Stimulated activated CD4-positive, alpha-beta T cell treated with anti-CD3 and anti-CD28 coated beads, Interleukin-15, amount 100 ng/mL, for 48 hours (primary cell): ENCODE measurements around the gene SSPN.

Source experiments
- DNase-seq, 2 donors: peaks; one replicate each; pipeline ENCODE4 v3.0.0-alpha.2; 2020; ENCODE audit warnings: low read depth in 2 of 2

The SSPN gene

DNA sequence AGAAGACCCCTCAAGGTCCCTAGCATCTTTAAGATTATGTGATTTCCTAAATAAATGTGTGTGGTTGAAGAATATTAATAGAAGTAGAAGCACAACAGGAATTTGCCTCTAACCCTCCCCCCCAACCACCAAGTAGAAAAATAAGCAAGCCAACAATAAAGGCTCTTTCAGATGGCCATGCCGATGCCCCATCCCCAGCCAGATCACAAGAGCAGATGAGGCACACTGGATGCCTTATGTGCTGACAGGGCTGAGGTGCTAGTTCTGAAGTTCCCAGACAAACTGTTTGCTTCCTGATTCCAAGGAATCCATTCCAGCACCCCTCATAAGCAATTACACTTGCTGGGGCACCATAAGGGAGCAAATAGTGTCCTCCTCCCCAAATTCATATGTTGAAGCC is 90.0 kb downstream of the SSPN start:
- DNase-seq: no peak

DNA sequence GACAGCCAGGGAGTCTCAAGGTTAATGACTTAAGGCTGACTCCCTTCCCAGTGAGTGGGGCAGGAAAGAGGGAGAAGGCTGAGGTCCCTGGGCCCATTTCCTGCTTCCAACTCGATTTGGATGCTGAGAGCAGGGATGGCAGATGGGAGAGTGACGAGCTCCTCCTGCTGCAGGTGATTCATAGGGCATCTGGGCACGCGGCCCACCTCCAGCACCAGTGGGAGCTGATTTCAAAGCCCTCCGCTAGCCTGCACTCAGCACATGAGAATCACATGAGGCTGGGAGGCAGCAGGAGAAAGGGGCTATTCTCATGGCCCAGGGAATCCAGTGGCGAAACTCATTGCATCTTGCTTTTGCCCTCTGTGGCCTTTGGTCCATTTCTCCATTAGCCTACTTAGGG is 90.8 kb downstream of the SSPN start:
- no peak for DNase-seq

DNA sequence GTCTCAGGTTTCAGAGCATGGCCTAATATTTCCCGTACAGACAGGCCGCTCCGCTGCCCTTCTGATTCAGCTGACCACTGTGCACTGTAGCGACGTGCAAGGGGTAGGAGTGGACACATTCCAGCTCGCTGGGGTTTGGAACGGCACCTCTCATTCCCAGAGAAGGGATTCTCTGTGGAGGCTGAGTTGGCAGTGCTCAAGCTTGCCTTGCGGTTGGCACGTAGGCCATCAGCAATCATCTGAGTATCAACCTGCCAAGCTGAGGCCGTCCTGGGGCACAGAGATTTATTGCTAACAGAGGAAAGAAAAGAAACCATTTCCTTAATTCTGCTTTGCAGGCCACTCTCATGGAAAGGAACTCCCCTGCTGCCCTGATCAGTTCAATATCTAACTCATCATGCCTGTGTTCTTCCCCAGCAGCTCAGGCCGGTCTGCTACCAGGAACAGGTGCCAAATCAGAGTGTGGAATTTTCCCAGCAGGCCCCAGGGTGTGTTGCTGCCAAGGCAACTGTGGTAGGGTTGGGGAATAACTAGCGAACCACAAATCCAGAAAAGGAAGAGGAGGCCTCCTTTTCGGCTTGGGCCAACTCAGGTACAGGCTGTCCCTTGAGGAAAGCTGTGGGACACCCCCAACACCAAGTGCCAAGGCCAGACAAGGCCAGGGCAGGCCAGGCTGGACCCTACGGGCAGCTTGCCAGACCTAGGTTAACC is 92.5 kb downstream of the SSPN start:
- DNase-seq: no peak

GRCh38 chr12:26290565-26290964 is 95.2 kb downstream of the SSPN start:
- DNase-seq: no peak

DNA sequence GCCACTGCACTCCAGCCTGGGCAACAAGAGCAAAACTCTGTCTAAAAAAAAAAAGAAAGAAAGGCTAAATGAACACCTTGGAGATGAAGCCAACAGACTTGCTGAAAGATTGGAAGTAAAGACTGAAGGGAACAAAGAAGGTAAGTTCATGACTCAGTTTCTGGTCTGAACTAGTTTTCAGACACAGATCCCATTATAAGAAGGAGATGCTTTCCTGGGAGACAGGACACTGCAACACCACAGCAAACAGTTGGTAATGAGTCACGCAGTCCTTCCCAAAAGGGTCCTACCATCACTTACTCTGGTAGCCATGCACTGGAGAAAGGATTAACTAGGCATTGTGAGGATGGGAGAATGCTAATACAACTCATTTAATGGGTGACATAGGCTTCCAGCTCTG is 97.2 kb downstream of the SSPN start:
- DNase-seq: no peak

DNA sequence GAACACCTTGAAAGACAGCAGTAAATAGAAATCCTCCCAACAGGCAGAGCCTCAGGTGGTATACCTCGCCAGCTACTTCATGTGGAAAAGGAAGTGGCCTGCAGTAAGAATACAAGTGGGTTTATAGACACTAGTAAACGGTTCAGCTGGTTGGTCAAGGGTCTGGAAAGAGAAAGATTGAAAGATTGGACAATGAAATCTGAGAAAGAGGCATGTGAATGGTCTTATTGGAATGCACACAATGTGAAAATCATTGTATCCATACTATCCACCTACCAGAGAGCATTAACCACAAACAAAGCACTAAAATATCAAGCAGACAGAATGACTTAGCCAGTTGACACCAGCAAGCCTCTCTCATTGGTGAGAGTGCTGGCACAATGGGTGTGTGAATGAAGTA is 98.2 kb downstream of the SSPN start:
- no peak for DNase-seq

GRCh38 chr12:26295001-26295400 is 99.6 kb downstream of the SSPN start:
- DNase-seq: no peak

DNA sequence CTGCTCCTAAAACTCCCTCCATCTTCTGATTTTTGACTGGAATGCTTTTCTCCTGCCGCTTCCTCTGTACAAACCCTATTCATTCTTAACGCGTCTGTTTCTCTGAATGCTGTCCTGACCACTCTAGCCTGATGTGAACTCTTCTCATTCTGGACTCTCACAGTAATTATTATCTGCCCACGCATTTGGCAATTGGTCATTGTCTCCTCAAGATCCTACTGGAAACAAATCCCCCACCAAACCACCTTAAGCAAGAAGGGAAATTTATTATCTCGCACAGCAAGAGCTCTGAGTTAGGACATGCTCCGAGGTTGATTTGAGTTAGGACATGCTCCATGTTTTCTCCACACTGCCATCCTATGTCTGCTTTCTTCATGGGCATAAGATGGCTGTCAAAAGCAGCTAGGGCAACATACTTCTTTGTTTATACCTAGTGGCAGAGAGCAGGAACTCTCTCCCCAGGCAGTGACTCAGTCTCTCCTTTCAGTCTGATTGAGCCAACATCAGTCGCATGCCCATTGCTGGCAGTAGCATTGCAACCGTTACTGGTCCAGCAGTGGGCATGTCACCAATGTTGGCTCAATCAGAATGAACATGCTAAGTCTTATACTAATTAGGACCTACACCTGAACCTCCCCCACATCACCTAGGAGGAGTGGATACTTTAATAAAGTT is 102.2 kb downstream of the SSPN start:
- no peak for DNase-seq

DNA sequence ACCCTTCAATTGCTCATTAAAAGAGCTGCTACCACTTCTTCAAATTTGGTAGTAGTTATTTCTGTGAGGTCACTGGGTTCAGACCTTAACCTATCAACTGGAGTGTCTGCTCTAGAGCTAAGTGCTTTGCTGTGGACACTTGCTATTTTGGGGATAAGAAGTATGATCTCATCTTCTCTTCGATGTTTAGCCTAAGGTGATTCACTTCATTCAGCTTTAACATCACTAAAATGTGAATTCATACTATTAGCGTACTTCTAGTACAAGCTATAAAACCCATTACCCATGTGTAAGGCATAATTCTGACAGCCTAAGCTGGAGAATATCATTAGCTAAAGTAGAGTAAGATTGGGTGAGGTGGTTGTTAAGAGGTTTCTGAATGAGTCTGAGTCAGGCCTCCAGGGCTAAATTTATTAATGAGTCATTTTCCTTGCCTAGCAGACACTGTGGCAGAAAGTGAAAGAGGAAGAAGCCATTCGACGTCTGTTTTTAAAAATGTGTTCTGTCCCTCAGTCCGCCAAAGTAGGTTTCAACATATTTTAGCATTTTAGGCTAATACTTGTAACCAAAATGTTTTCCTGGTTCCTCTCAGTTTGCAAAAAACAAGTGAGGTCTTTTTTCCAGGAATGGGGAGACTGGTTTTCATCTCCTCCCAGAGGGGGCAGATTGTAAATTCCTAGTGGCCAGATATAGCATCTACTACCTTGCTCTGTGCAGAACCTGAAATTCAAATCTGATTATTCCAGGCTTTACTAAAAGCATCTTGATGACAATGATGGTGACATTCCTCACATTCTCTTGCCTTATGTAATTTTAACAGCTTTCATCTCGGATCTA is 103.6 kb downstream of the SSPN start:
- DNase-seq: no peak

GRCh38 chr12:26299751-26300150 is 104.4 kb downstream of the SSPN start:
- no peak for DNase-seq
